MM.1S (cell line): ENCODE measurements around the gene AFAP1.

Experiments used
- DNase-seq: peaks from one replicate; pipeline ENCODE4 v3.0.0-alpha.2; 2015
- H2AFZ ChIP-seq: fragments of 300-600 bp; sonication (generic); 2 replicates; pipeline ENCODE4 v1.6.0; 2016; ENCODE audit warnings: antibody characterized with exemption, low read length
- H3F3A ChIP-seq: fragments of 300-600 bp; sonication (generic); 2 replicates; pipeline ENCODE4 v1.6.1; 2016; ENCODE audit warnings: mild to moderate bottlenecking, antibody characterized with exemption, low read length, moderate library complexity, mixed read lengths; ENCODE audit not compliant: insufficient read depth
- H3K27ac ChIP-seq: fragments of 300-600 bp; sonication (generic); 2 replicates; pipeline ENCODE4 v1.5.1; 2016; ENCODE audit warnings: mild to moderate bottlenecking, low read length
- H3K27me3 ChIP-seq: fragments of 300-600 bp; sonication (generic); replicated peaks from 2 replicates; pipeline ENCODE4 v1.6.0; 2016; ENCODE audit warnings: low read length; ENCODE audit not compliant: insufficient read depth
- H3K36me3 ChIP-seq: fragments of 300-600 bp; sonication (generic); replicated peaks from 2 replicates; pipeline ENCODE4 v1.6.1; 2016; ENCODE audit warnings: mild to moderate bottlenecking, low read length, mixed read lengths; ENCODE audit not compliant: insufficient read depth
- H3K4me1 ChIP-seq: fragments of 300-600 bp; sonication (generic); 2 replicates; pipeline ENCODE4 v1.6.1; 2016; ENCODE audit warnings: low read length, mixed read lengths
- H3K4me2 ChIP-seq: fragments of 300-600 bp; sonication (generic); 2 replicates; pipeline ENCODE4 v1.6.0; 2016; ENCODE audit warnings: low read depth, low read length
- H3K4me3 ChIP-seq: fragments of 300-600 bp; sonication (generic); 2 replicates; pipeline ENCODE4 v1.5.1; 2016; ENCODE audit warnings: low read length, mixed read lengths
- H3K79me2 ChIP-seq: fragments of 300-600 bp; sonication (generic); 2 replicates; pipeline ENCODE4 v1.6.1; 2016; ENCODE audit warnings: mixed run types, low read length, mixed read lengths
- H3K9ac ChIP-seq: fragments of 300-600 bp; sonication (generic); 2 replicates; pipeline ENCODE4 v1.6.1; 2016; ENCODE audit warnings: low read length, mixed read lengths
- H3K9me2 ChIP-seq: fragments of 300-600 bp; sonication (generic); replicated peaks from 2 replicates; pipeline ENCODE4 v1.6.1; 2016; ENCODE audit warnings: mild to moderate bottlenecking, low read length, mixed read lengths; ENCODE audit not compliant: insufficient read depth
- H3K9me3 ChIP-seq: fragments of 300-600 bp; sonication (generic); replicated peaks from 2 replicates; pipeline ENCODE4 v1.6.1; 2016; ENCODE audit warnings: mild to moderate bottlenecking, low read length, mixed read lengths; ENCODE audit not compliant: insufficient read depth
- H4K20me1 ChIP-seq: fragments of 300-600 bp; sonication (generic); 2 replicates; pipeline ENCODE4 v1.6.1; 2016; ENCODE audit warnings: mild to moderate bottlenecking, low read length, moderate library complexity, mixed read lengths; ENCODE audit not compliant: insufficient read depth
- EZH2 ChIP-seq: fragments of 300-600 bp; sonication (generic); optimal IDR thresholded peaks from 2 replicates; pipeline ENCODE3; 2017; ENCODE audit warnings: low read depth, mild to moderate bottlenecking, antibody characterized with exemption, low read length, mixed read lengths
- EZH2phosphoT487 ChIP-seq: fragments of 300-600 bp; sonication (generic); IDR thresholded peaks from 2 replicates; pipeline ENCODE4 v1.6.1; 2018; ENCODE audit warnings: antibody characterized with exemption, low read length
- TF ChIP-seq, protein P1 (sequence below): fragments of 300-600 bp; sonication (generic); IDR thresholded peaks from 2 replicates; pipeline ENCODE4 v1.5.1; 2016; ENCODE audit warnings: antibody characterized with exemption, low read length, mixed read lengths

Gene AFAP1

GRCh38 chr4:7820031-7820818 lies 119.4 kb downstream of the AFAP1 start:
- Histone ChIP-seq H3K79me2 (no peaks in the 10 kb centered on the region), H3F3A (no peaks in the 10 kb centered on the region), H3K9me2 (no peaks in the 10 kb centered on the region), H3K36me3 (no peaks in the 10 kb centered on the region), H3K4me3 (no peak overlapping the region), H2AFZ (no peak overlapping the region), H3K27me3 (peaks cover 96% of the 10 kb centered on the region), H3K9ac (no peak overlapping the region), H3K4me2 (no peak overlapping the region), H3K27ac (no peak overlapping the region), H3K4me1 (no peaks in the 10 kb centered on the region), H3K9me3 (no peaks in the 10 kb centered on the region), H4K20me1 (no peaks in the 10 kb centered on the region)
- no peak for DNase-seq
- TF ChIP-seq EZH2phosphoT487, result no peak
- TF ChIP-seq, protein P1, sequence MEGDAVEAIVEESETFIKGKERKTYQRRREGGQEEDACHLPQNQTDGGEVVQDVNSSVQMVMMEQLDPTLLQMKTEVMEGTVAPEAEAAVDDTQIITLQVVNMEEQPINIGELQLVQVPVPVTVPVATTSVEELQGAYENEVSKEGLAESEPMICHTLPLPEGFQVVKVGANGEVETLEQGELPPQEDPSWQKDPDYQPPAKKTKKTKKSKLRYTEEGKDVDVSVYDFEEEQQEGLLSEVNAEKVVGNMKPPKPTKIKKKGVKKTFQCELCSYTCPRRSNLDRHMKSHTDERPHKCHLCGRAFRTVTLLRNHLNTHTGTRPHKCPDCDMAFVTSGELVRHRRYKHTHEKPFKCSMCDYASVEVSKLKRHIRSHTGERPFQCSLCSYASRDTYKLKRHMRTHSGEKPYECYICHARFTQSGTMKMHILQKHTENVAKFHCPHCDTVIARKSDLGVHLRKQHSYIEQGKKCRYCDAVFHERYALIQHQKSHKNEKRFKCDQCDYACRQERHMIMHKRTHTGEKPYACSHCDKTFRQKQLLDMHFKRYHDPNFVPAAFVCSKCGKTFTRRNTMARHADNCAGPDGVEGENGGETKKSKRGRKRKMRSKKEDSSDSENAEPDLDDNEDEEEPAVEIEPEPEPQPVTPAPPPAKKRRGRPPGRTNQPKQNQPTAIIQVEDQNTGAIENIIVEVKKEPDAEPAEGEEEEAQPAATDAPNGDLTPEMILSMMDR, result no peak

DNA sequence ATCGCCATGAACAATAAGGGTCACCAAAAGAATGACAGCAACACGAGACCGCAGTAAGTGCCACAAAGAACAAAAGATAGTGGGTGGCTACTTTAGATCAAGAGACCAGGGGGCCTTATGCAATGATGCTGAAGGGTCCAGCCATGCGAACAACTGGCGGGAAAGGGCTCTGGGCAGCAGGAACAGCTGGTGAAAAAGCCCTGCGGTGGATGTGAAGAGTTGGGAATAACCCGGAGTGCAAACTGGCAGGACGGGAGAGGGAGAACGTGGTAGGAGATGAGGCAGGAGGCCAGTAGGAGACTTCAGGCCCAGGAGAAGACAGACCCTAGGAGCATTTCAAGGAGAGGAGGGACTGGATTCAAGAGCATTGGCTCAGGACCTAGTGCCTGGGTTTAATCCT lies 120.2 kb downstream of the AFAP1 start:
- no peak overlapping the region for H3K9ac ChIP-seq
- H3K27me3 ChIP-seq, result peaks cover 95% of the 10 kb centered on the region
- H4K20me1 ChIP-seq, result no peaks in the 10 kb centered on the region
- TF ChIP-seq EZH2 (no peak), EZH2phosphoT487 (no peak)
- TF ChIP-seq, protein P1, result no peak
- H3K4me2 ChIP-seq, result no peak overlapping the region
- no peak overlapping the region for H3K27ac ChIP-seq
- H3K79me2 ChIP-seq, result no peaks in the 10 kb centered on the region
- H3K9me3 ChIP-seq, result no peaks in the 10 kb centered on the region
- no peak overlapping the region for H3K4me3 ChIP-seq
- no peak overlapping the region for H2AFZ ChIP-seq
- DNase-seq, result no peak
- no peaks in the 10 kb centered on the region for H3F3A ChIP-seq
- no peaks in the 10 kb centered on the region for H3K36me3 ChIP-seq
- H3K9me2 ChIP-seq, result no peaks in the 10 kb centered on the region
- H3K4me1 ChIP-seq, result no peaks in the 10 kb centered on the region

- H3F3A ChIP-seq, result no peaks in the 10 kb centered on the region
- no peak for DNase-seq
- H3K27me3 ChIP-seq, result peaks cover 95% of the 10 kb centered on the region
- H4K20me1 ChIP-seq, result no peaks in the 10 kb centered on the region
- no peak overlapping the region for H3K27ac ChIP-seq
- no peaks in the 10 kb centered on the region for H3K79me2 ChIP-seq
- no peak overlapping the region for H3K9ac ChIP-seq
- no peaks in the 10 kb centered on the region for H3K36me3 ChIP-seq
- TF ChIP-seq, protein P1, result no peak
- TF ChIP-seq EZH2 (no peak), EZH2phosphoT487 (no peak)
- no peaks in the 10 kb centered on the region for H3K9me3 ChIP-seq
- H3K4me3 ChIP-seq, result no peak overlapping the region
- H3K9me2 ChIP-seq, result no peaks in the 10 kb centered on the region
- no peaks in the 10 kb centered on the region for H3K4me1 ChIP-seq
- no peak overlapping the region for H3K4me2 ChIP-seq
- no peak overlapping the region for H2AFZ ChIP-seq
These were observed 121.2 kb downstream of the AFAP1 start for GRCh38 chr4:7818399-7818911.
